GM12878 (cell line): ENCODE data around the gene ITGA5. TPM values are rescaled to one million over a fixed set of nuclear protein-coding genes. Genes with fewer than 3 reads are reported as not detected.

Experiments
- BCL3 ChIP-seq: IDR thresholded peaks from 2 replicates; pipeline ENCODE4 v1.6.1; 2011; ENCODE audit warnings: borderline replicate concordance, low read depth, mild to moderate bottlenecking, moderate library complexity, low read length; ENCODE audit not compliant: insufficient read depth, poor library complexity, severe bottlenecking
- MLLT1 ChIP-seq: fragments of 450-650 bp; IDR thresholded peaks from 2 replicates; pipeline ENCODE4 v1.6.1; 2016; ENCODE audit warnings: mild to moderate bottlenecking
- STAT3 ChIP-seq: IDR thresholded peaks from 2 replicates; pipeline ENCODE4 v1.6.1; 2011; ENCODE audit warnings: low read depth, low read length, improper control_type of control experiment
- TAF1 ChIP-seq: IDR thresholded peaks from 2 replicates; pipeline ENCODE4 v1.6.1; 2011; ENCODE audit warnings: mild to moderate bottlenecking, low read depth, low read length, borderline replicate concordance
- ZBTB4 ChIP-seq: fragments of 450-650 bp; formaldehyde crosslinking; IDR thresholded peaks from 2 replicates; pipeline ENCODE4 v1.4.0; 2022; ENCODE audit warnings: mild to moderate bottlenecking, moderate library complexity
- polyA plus RNA-seq, 11 experiments: library from polyadenylated mRNA; depleted of rRNA in 4 of 11; unstranded in 6 of 11; stranded (reverse) in 5 of 11; fragments of >200 nt; fragmentation: Nextera tagmentation in 4 of 11; fragmentation: Illumina TruSeq in 1 of 11; extraction: Ambion mirVana in 4 of 11; extraction: Trizol in 1 of 11; gene quantifications; 1 replicate in 1 of 11; 2 replicates in 10 of 11; pipeline versions ENCODE4 v1.2.1 to v1.2.3, GENCODE V29; 2011 to 2016; ENCODE audit warnings: inconsistent platforms in 2 of 11, missing spikeins in 2 of 11, low read depth in 1 of 11
- total RNA-seq, 4 experiments: library from RNA; depleted of rRNA in 3 of 4; stranded (reverse); fragments of >200 nt in 3 of 4; fragmentation: Illumina TruSeq in 1 of 4; extraction: Trizol in 1 of 4; gene quantifications; 2 replicates each; pipeline versions ENCODE4 v1.2.1 to v1.2.3, GENCODE V29; 2013 to 2021

The ITGA5 gene
- total and polyA plus RNA-seq, 10 of the 15 experiments (the other 5 are each of a cell fraction or from before 2014, with no cell fraction given) = 0.15 to 22.5 (median 0.61) TPM

- no peak for TF ChIP-seq BCL3
- no peak for TF ChIP-seq MLLT1
- TF ChIP-seq ZBTB4 (CRISPR knock-in tag) = no peak
- TF ChIP-seq STAT3 = no peak
- TF ChIP-seq TAF1 = no peak
Measured at GRCh38 chr12:54463484-54463883, 44.4 kb upstream of the ITGA5 start (continued).
